Cardiac fibroblast (primary cell): Measurements from ENCODE around the gene KCNK7.

Source experiments
- DNase-seq, 2 donors: peaks; one replicate each; pipeline versions ENCODE4 v3.0.0 to v3.0.0-alpha.2; 2010; ENCODE audit warnings: low read depth in 2 of 2
- H3K4me3 ChIP-seq, 2 donors: replicated peaks in 1 of 2; 1 replicate in 1 of 2; 2 replicates in 1 of 2; pipeline ENCODE4 v1.5.1; 2011; ENCODE audit warnings: low read depth in 2 of 2, low read length in 2 of 2, mild to moderate bottlenecking in 2 of 2, moderate library complexity in 1 of 2
- TF ChIP-seq, protein P1 (sequence below): IDR thresholded peaks from one replicate; pipeline ENCODE4 v1.5.1; 2011; ENCODE audit warnings: low read depth, mild to moderate bottlenecking, low read length, inconsistent platforms

KCNK7 gene

DNA sequence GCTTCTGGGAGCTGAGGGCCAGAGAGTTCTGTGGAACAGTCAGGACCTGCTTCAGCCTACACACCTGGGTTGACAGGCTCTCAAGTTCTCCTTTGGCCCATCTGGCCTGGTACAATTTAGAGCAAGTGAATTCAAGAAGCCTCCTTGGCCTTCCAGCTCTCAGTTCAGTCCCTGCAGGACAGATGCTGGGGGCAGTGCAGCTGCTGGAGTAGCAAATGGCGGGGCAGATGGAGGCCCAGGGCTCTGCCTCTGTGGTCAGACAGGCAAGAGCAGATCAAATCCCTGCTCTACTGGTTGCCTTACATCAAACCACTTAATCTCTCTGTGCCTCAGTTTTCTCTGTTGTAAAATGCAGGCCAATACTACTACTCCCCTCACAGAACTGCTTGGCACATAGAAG lies 8.7 kb upstream of the KCNK7 start:
- no peak overlapping the region for H3K4me3 ChIP-seq
- TF ChIP-seq, protein P1, sequence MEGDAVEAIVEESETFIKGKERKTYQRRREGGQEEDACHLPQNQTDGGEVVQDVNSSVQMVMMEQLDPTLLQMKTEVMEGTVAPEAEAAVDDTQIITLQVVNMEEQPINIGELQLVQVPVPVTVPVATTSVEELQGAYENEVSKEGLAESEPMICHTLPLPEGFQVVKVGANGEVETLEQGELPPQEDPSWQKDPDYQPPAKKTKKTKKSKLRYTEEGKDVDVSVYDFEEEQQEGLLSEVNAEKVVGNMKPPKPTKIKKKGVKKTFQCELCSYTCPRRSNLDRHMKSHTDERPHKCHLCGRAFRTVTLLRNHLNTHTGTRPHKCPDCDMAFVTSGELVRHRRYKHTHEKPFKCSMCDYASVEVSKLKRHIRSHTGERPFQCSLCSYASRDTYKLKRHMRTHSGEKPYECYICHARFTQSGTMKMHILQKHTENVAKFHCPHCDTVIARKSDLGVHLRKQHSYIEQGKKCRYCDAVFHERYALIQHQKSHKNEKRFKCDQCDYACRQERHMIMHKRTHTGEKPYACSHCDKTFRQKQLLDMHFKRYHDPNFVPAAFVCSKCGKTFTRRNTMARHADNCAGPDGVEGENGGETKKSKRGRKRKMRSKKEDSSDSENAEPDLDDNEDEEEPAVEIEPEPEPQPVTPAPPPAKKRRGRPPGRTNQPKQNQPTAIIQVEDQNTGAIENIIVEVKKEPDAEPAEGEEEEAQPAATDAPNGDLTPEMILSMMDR, result no peak

DNA sequence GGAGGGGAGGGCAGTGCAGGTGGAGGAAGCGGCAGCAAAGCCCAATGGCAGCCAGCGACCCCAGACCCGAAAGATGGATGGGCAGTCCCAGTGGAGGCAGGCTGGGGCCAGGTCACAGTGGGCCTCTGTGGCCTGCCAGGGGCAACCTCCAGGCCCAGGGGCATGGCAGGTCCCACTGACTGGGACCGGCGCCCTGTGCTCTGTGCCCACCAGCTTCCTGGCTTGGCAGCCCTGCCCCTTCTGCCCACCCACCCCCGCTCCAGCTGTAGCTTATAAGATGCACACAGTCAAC lies 4.3 kb upstream of the KCNK7 start:
- no peak overlapping the region for H3K4me3 ChIP-seq
- TF ChIP-seq, protein P1, result no peak
- no peak for DNase-seq

More for the DNA sequence above, 8.7 kb upstream of the KCNK7 start:
- DNase-seq, result no peak

DNA sequence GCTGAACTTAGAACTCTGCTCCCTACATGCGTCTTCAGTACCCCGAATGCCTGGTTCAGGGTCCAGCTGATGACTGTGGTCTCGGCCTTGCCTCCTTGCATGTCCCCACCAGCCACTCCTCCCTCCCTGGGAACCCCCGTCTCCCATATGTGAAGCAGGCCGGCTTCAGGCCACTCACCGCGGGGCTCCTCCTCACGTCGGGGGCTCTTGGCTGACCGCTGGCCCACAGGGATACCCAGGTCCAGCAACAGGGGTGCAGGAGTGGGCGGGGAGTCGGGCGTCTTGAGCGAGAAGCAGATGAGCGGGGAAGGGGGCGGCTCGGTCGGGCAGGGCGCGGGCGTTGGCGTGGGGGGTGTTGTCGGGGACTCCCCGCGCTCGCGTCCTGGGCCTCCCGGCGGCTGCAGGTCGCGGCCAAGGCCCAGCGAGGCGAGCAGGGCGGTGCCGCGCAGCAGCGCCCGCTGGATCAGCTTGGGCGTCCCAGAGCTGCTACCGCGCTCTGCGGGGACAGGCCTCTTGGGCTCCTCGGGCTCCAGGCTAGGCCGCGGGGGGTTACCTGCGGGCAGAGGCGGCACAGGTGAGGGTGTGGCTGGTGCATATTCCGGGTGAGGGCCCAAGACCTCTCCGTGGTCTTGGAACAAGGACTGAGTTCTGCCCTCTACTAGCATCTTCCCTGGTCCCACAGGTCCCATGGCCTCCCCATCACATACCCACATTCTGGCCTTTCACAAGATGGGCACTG lies 3.8 kb upstream of the KCNK7 start:
- no peak for DNase-seq
- TF ChIP-seq, protein P1, result no peak
- H3K4me3 ChIP-seq, result no peak overlapping the region

DNA sequence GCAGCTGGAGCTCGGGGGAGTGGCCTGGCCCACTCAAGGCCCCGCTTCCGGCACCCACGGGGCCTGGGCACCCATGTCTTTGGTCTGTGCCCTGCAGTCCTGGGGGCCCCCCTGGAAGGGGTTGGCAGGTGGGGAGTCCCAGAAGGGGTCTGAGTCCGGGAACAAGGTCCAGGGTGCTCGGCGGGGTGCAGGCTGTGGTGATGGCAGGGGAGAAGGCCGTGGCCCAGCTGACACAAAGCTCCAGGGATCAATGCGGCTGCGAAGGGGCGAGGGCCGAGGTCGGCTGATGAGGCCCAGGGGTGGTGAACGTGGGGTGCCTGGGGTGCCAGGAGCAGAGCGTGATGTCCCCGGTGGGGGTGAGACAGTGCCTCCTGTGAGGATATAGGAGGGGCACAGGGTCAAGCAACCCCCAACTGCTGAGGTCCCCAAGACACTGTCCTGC lies 2.7 kb upstream of the KCNK7 start:
- DNase-seq, result no peak
- TF ChIP-seq, protein P1, result no peak
- no peak overlapping the region for H3K4me3 ChIP-seq

DNA sequence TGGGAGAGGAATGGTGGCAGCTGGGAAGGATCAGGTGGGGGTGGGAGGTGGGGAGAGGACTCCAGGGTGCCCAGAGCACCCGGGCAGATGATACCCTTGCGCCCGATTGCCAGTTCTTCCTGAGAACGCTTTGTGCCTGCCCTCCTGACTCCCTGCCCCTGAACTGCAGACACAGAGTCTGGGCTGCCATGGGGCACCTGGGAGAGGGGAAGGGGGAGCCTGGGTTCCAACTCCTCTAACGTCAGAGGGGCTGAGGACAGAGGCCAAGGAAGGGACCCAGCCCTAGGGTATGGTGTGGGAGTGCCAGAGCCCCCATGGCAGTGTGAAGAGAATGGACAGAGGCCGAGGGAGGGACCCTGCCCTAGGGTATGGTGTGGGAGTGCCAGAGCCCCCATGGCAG lies 920 bp upstream of the KCNK7 start:
- TF ChIP-seq, protein P1, result no peak

DNA sequence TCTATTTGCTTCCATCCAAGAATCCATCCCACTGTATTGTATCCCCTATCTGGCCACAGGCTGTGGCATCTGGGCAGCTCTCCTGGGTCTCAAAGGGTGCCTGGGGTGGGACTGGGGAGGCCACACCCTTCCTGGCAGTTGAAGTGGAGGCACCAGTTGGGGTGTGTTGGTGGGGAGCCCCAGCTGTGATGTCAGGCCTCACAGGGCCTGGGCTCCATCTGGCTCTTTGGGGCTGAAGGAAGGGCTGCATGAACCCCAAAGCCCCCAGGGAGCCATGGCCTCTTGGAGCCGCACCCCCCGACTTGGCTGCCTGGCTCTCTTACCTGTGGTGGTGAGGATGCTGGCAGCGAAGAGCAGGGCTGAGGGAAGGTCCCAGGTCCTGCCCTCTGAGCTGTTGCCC lies 469 bp downstream of the KCNK7 start:
- no peak for DNase-seq
- no peak overlapping the region for H3K4me3 ChIP-seq
- TF ChIP-seq, protein P1, result no peak

More for the DNA sequence above, 920 bp upstream of the KCNK7 start:
- H3K4me3 ChIP-seq, result no peak overlapping the region
- no peak for DNase-seq
